GM12872 (cell line): ENCODE data around the gene TMEM242.
A peak's percentile ranks its signal among the peaks of the same experiment; 100 is the strongest.

Experiments
- TF ChIP-seq, protein P1 (sequence below): IDR thresholded peaks from 3 replicates; pipeline ENCODE4 v1.5.1; 2011; ENCODE audit warnings: low read depth, mild to moderate bottlenecking, low read length, moderate library complexity; ENCODE audit not compliant: insufficient read depth

Gene TMEM242

DNA sequence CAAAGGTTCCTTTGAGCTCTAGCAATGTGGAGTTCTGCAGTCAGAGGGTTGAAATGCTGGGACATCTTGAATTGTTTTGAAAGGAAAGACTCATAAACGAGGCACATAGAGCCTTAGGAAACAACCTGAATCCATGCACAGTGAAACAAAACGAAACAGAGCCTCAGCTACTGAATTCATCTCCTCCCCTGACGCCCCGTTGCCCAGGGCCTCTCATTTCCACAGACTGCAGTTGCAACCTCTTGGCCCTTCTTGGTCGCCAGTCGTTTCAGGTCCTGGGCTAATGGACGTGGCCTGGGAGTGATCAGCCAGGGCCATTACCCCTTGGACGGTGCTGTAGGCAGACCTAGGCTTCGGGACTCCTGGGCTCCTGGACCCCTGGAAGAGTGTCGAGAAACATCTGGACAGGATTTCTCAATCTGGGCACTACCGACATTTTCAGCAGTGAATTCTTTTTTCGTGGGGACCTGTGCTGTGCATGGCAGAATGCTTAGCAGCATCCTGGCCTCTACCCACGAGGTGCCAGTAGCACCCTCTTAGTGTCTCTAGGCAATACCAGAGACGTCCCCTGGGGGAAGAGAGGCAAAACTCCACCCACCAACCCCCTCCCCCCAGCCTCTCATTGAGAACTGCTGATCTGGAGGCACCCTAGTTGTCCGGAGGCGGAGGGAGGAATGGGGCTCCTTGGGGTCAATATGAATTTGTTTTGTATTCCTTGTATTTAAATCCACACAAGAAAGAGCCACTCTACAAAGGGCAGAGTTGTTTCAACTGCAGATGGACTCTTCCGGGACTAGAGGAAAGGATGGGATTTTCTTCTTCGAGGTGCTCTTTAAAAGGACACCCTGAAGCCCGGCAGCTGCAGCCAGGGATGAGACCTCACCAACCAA lies 50.2 kb downstream of the TMEM242 start:
- TF ChIP-seq, protein P1, sequence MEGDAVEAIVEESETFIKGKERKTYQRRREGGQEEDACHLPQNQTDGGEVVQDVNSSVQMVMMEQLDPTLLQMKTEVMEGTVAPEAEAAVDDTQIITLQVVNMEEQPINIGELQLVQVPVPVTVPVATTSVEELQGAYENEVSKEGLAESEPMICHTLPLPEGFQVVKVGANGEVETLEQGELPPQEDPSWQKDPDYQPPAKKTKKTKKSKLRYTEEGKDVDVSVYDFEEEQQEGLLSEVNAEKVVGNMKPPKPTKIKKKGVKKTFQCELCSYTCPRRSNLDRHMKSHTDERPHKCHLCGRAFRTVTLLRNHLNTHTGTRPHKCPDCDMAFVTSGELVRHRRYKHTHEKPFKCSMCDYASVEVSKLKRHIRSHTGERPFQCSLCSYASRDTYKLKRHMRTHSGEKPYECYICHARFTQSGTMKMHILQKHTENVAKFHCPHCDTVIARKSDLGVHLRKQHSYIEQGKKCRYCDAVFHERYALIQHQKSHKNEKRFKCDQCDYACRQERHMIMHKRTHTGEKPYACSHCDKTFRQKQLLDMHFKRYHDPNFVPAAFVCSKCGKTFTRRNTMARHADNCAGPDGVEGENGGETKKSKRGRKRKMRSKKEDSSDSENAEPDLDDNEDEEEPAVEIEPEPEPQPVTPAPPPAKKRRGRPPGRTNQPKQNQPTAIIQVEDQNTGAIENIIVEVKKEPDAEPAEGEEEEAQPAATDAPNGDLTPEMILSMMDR = peak; percentile 33; the same call in 1 of the 3 replicates

DNA sequence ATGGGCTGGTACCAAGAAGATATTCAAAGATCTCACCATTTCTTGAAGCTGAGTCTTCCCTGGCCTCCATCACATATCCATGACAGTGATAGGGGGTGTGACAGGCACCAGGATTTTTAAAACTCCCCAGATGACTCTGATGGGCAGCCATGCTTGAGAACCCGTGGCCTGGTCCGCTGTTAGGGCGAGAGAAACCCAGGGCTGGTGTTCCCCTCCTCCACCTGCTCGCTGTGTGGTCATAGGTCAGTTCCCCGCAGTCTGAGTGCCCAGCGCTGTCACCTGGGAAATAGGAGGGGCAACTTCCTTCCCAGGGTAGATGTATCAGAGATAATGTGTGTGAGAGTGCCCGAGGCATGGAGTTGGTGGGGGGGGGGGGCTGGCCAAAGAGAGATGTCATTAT lies 50.9 kb downstream of the TMEM242 start:
- TF ChIP-seq, protein P1 = no peak

DNA sequence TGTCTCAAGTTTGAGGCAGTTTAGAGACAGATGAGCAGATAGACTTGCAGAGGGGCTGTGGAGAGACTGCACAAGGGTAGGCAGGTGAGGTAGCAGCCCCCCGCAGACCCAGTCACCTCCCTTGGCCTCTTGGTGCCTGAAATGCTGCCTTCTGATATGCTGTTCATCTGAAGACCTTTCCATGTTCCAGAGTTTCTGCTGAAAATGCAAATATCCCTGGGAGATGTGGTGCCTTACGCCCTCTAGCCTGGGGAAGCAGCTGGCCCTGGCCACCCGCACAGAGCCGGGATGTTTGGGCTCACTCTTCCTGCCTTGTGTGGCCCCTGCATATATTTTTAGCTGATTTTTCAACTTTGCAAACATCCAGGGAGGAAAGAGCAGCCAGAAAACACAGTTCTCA lies 51.4 kb downstream of the TMEM242 start:
- TF ChIP-seq, protein P1 = no peak

DNA sequence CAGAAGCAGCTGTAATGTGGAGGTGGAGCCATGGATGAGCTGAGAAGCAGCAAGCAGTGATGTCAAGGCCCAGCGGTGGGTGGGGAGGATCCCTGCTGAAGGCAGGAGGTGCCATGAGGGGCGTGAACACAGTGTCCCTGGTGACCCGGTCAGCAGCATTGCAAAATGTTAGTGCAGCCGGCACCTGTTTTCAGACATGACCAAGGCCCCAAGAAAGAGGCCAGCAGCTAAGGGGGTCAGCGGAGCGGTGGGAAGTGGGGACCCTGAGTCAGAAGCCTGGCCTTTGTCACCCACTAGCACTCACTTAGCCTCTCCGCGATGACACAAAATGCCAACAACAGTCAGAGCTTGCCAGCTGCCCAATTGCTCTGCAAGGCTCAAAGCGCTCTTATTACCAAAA lies 51.9 kb downstream of the TMEM242 start:
- TF ChIP-seq, protein P1 = no peak

DNA sequence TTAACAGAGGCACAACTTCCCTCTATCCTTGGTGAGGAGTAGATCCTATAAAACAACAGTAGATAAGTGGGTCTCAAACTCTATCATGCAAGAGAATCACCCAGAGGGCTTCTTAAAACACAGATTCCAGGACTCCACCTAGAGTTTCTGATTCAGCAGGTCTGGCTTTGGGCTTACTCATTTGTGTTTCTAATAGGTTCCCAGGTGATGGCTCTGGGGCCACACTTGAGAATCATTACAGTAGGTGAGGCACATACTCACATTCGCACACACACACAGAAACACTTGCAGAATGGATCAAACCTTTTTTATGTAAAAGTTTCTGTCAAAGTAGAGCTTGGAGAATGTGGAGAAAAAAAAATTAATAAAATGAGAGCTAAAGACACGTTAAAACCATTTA lies 52.4 kb downstream of the TMEM242 start:
- TF ChIP-seq, protein P1 = no peak

DNA sequence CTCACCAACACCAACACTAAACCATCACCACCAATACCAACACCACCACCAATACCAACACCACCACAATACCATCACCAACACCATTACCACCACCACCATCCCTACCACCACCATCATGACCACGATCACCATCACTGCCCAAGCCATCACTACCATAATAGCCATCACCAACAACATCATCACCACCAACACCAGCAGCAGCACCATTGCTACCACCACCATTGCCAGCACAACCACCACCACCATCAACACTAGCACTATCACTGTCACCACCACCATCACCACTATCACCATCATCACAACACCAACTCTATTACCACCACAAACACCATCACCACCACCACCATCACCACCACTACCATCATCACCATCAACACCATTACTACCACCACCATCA lies 53.0 kb downstream of the TMEM242 start:
- TF ChIP-seq, protein P1 = no peak

DNA sequence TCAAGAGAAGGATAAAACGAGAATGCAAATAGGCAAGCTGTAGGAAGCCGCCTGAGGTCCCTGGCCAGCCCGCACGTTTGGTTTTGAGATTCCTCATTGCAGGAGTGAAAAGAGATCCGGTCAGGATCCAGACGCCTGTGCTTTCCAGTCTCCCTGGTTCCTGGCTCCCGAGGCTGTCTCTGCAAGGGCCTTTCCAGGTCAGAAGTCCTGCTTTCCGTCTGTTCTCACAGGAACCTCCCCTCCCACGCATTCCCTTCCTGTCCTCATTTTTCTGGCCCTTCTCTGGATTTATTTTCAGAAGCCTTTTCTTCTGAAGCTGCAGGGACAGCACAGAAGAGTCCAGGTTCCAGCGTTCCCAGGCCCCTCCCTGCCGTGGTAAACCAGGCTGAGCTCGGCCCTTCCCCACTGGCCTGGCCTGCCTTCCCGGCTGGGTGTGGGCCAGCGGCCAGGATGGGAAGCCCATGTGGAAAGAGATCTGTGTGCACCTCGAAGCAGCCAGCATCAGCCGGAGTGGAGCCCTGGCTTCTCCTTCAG lies 54.0 kb downstream of the TMEM242 start:
- TF ChIP-seq, protein P1 = no peak
